GM12864 (cell line): ENCODE measurements around the gene ALPK3.

Experiments
- DNase-seq: peaks from one replicate; pipeline ENCODE4 v3.0.0-alpha.2; 2011; ENCODE audit warnings: low read depth
- H3K4me3 ChIP-seq: 2 replicates; pipeline ENCODE4 v1.5.1; 2011; ENCODE audit warnings: mild to moderate bottlenecking, low read depth, low read length, control low read depth
- CTCF ChIP-seq: IDR thresholded peaks from 2 replicates; pipeline ENCODE4 v1.5.1; 2011; ENCODE audit warnings: low read depth, mild to moderate bottlenecking, moderate library complexity, low read length, control low read depth, inconsistent platforms; ENCODE audit errors: missing control alignments

ALPK3 gene

DNA sequence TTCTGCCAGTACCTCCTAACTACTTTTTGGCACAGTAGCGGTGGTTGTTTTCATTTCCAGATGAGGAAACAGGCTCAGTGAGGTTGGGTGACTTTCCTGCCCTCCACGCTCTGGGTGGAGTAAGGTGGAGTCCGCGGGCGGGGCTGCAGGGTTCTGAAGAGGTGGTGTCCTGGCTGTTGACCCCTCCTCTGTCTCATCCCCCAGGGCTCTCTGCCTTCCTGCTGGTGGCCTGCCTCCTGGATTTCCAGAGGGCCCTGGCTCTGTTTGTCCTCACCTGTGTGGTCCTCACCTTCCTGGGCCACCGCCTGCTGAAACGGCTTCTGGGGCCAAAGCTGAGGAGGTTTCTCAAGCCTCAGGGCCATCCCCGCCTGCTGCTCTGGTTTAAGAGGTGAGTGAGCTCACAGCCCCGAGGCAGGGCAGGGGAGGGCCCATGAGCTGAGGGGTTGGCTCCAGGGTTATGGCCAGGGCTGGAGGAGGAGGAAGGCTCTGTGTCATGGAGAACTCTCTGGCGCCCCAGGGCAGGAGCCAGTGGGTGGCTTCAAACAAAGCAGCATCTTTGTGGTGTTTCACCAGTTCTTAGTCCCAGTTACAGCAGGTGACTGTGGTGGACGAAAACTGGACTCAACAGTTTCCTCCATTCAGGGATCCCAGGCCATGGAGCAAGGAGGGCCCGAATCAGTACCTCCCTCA lies 77.7 kb downstream of the ALPK3 start:
- no peak for TF ChIP-seq CTCF
- DNase-seq: no peak
- H3K4me3 ChIP-seq: no peak overlapping the region

- DNase-seq: no peak
- TF ChIP-seq CTCF: no peak
- H3K4me3 ChIP-seq: no peak overlapping the region
Observed at GRCh38 chr15:84898761-84899160, 81.6 kb downstream of the ALPK3 start.

DNA sequence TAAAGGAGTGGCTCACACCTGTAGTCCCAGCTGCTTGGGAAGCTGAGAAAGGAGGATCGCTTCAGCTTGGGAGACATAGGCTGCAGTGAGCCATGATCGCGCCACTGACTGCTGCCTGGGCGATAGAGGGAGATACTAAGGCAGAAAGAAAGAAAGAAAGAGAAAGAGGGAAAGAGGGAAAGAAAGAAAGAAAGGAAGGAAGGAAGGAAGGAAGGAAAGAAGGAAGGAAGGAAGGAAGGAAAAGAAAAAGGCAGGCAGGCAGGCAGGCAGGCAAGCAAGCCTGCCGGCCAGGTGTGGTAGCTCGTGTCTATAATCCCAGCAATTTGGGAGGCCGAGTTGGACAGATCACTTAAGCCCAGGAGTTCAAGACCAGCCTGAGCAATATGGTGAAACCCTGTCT lies 82.6 kb downstream of the ALPK3 start:
- H3K4me3 ChIP-seq: no peak overlapping the region
- no peak for TF ChIP-seq CTCF
- no peak for DNase-seq

GRCh38 chr15:84901540-84901939 lies 84.4 kb downstream of the ALPK3 start:
- TF ChIP-seq CTCF: no peak
- H3K4me3 ChIP-seq: no peak overlapping the region
- no peak for DNase-seq

GRCh38 chr15:84903751-84904150 lies 86.6 kb downstream of the ALPK3 start:
- no peak overlapping the region for H3K4me3 ChIP-seq
- TF ChIP-seq CTCF: no peak
- DNase-seq: no peak

GRCh38 chr15:84904419-84904818 lies 87.3 kb downstream of the ALPK3 start:
- no peak for TF ChIP-seq CTCF
- no peak overlapping the region for H3K4me3 ChIP-seq
- no peak for DNase-seq

- H3K4me3 ChIP-seq: no peak overlapping the region
- TF ChIP-seq CTCF: no peak
- no peak for DNase-seq
Observed at GRCh38 chr15:84905016-84905916, 88.1 kb downstream of the ALPK3 start.
